Measurements from ENCODE around the gene SORCS2.

DNA sequence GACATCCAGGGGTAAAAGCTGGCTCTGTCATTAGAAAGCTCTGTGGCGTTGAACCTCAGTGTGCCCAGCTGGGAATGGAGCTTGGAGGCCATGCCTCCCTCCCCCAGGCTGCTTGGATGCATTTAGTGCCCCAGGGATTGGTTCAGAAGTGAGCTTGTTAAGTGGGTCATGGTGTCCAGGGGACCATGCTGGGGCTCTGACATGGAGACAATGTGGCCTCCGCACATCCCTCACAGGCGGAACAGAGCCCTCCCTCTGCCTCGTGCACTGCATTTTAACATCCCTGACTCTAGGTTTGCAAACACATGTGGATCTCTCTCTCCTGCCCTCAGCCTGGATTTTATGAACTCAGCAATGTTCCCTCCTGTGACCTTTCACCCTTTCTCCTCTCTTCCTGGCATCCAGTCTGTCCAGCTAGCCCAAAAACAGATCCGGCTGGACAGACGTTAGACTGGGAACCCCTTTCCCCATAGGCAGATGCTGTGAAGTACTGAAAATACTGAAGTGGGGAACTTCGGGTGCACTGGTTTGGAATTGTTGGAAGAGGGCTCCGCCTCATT lies 81.5 kb downstream of the SORCS2 start:
- no peak for TF ChIP-seq EZH2 (IDR thresholded peaks at IDR 0.05; ENCODE audit: borderline replicate concordance, low read length)
- TF ChIP-seq, protein P1, sequence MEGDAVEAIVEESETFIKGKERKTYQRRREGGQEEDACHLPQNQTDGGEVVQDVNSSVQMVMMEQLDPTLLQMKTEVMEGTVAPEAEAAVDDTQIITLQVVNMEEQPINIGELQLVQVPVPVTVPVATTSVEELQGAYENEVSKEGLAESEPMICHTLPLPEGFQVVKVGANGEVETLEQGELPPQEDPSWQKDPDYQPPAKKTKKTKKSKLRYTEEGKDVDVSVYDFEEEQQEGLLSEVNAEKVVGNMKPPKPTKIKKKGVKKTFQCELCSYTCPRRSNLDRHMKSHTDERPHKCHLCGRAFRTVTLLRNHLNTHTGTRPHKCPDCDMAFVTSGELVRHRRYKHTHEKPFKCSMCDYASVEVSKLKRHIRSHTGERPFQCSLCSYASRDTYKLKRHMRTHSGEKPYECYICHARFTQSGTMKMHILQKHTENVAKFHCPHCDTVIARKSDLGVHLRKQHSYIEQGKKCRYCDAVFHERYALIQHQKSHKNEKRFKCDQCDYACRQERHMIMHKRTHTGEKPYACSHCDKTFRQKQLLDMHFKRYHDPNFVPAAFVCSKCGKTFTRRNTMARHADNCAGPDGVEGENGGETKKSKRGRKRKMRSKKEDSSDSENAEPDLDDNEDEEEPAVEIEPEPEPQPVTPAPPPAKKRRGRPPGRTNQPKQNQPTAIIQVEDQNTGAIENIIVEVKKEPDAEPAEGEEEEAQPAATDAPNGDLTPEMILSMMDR (IDR thresholded peaks at IDR 0.05; ENCODE audit: low read length), result no peak

Data from OCI-LY1 (cell line).